Measurements from ENCODE around the gene SCN2A. TPM values are rescaled to one million over a fixed set of nuclear protein-coding genes. Genes with fewer than 3 reads are reported as not detected.
"Not testable (repeated sequence)": the region's sequence is repeated elsewhere in the genome, so short reads cannot be mapped to it uniquely, and the experiment has no call there.

SCN2A gene
- total RNA-seq, 1 donor from 2014 or later: 0.31 TPM

DNA sequence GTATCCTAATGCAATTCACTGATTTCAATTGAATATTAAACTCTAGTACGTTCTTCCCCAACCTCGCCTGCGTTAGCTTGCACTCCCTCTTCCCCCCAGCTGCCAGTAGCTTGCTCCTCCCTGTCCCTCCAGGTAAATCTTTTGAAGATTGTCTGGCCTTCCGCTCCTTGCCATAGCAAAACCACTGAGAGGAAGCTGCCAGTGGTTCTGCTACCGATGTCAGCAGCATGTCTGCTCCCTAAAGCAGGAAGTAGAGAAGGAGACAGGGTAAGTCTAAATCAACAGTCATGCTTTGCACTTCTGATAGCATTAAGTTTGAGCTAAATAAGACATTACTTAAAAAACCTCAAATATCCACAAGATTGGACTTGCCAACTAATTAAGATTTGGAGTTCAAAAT, 89.1 kb downstream of the SCN2A start:
- no peak for DNase-seq

DNA sequence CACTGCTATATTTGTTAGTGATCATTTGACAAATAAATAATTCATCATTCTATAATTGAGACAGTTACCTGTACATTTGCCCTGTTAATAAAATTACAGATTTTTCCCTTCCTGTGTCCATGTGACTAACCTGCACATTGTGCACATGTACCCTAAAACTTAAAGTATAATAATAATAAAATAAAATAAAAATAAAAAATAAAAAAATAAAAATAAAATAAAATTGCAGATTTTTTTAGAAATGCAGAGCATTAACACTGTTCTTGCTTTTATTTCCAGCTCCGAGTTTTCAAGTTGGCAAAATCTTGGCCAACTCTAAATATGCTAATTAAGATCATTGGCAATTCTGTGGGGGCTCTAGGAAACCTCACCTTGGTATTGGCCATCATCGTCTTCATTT, 105.1 kb downstream of the SCN2A start:
- not testable (repeated sequence) for DNase-seq

GRCh38 chr2:165348441-165348840, 109.2 kb downstream of the SCN2A start:
- no peak for DNase-seq

- no peak for DNase-seq
Observed at GRCh38 chr2:165349181-165349580, 110.0 kb downstream of the SCN2A start.

GRCh38 chr2:165357758-165358157, 118.5 kb downstream of the SCN2A start:
- DNase-seq: peak; percentile 9

DNA sequence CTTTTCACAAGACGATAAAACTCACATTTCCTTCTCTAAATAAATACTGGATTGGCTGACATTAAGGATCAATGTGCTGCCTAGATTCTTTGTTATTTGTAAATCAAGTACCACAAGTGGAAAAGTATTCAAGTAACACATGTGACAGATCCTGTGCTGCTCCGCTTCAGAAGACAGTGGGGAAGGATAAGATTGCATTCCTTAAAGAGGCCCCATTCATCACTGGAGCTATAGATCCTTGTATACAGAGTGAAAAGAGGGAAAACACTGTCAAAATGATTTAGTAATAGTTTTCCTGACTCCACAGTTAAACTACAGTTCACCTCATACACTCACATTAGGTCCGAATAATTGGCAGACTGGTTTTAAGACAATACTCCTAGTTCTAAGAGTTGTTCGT, 122.3 kb downstream of the SCN2A start:
- DNase-seq: no peak

GRCh38 chr2:165369131-165369897, 130.1 kb downstream of the SCN2A start:
- DNase-seq: no peak

- no peak for DNase-seq
Observed at GRCh38 chr2:165369898-165370296, 130.7 kb downstream of the SCN2A start.

- no peak for DNase-seq
Observed at GRCh38 chr2:165371356-165371755, 132.1 kb downstream of the SCN2A start.

- DNase-seq: no peak
Observed at GRCh38 chr2:165373278-165374010, 134.2 kb downstream of the SCN2A start.

GRCh38 chr2:165376571-165376975, 137.4 kb downstream of the SCN2A start:
- DNase-seq: no peak

DNA sequence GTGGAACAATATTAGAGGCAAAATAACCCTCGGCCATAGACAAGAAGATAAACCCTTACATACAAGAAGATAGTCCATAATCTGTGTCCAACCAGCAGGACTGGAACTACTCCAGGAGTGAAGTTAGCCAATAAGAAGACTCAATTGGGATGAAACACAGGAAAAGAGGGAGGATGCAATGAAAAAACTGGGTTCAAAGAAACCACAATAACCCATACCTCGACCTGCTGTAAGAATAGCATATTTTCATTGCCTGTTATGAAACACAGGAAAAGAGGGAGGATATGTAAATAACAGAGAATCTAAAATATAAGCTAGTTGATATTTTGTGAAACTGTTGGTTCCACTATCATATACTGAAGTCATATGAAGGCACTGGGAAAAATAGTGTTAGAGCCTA, 143.1 kb downstream of the SCN2A start:
- no peak for DNase-seq

GRCh38 chr2:165390875-165391274, 151.7 kb downstream of the SCN2A start:
- DNase-seq: no peak

DNA sequence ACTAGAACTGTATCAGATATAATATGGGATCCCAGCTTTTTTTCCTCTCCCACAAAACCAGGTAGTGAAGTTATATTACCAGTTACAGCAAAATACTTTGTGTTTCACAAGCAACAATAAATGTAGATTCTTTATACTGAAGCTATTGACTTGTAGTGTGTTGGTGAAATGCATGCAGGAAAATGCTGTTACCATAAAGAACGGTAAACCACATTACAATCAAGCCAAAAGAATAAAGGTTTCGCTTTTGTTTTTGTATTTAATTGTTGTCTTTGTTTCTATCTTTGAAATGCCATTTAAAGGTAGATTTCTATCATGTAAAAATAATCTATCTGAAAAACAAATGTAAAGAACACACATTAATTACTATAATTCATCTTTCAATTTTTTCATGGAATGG, 152.6 kb downstream of the SCN2A start:
- no peak for DNase-seq

DNA sequence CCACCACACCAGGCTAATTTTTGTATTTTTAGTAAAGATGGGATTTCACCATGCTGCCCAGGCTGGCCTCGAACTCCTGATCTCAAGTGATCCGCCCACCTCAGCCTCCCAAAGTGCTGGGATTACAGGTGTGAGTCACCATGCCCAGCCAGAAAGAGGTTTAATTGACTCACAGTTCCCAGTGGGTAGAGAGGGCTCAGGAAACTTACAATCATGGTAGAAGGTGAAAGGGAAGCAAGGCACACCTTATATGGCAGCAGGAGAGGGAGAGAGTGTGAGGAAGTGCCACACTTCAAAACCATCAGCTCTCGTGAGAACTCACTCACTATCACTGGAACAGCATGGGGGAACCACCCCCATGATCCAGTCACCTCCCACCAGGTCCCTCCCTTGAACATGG, 159.4 kb downstream of the SCN2A start:
- not testable (repeated sequence) for DNase-seq

- DNase-seq: peak; percentile 88
Observed at GRCh38 chr2:165401285-165401852, 162.2 kb downstream of the SCN2A start.

DNA sequence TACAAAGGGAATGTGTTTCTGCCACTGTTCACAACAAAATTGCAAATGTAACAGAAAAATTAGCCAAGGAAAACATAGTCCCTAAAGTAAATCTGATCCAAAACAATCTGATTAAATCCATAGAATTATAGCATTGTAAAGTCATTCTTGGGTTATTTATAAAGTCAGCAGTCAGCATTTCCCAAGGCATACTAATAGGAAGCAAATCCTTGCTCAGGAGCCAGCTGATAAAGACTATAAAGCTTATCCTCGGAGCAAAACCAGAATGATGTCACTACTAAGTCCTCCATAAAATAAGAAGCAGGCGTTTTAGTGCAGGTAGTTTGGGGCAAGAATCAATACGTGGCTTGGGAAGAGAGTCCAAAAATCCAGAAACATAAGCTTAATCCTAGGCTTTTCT, 162.9 kb downstream of the SCN2A start:
- peak; percentile 5 for DNase-seq

- peak; percentile 27 for DNase-seq
Observed at GRCh38 chr2:165406173-165406572, 167.0 kb downstream of the SCN2A start.

DNA sequence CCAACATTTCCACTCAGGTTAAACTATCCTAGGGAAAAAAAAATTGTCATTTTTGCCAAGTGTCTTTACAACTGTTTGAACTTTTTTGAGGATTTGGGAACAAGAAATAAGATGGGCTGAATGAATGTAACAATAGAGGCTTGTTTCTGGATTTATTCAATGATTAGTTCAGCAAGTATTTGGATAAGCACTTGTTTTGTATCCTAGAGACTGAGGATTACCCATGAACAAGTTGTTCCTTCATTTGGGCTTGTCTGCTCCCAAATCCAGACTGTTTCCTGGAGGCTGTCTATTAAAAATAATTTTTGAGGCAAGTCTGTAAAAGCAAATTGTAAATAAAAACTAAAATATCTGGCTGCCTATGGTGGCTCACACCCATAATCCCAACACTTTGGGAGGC, 168.3 kb downstream of the SCN2A start:
- DNase-seq: peak; percentile 22

- DNase-seq: peak; percentile 13
Observed at GRCh38 chr2:165408186-165408585, 169.0 kb downstream of the SCN2A start.

- no peak for DNase-seq
Observed at GRCh38 chr2:165410276-165410675, 171.1 kb downstream of the SCN2A start.

DNA sequence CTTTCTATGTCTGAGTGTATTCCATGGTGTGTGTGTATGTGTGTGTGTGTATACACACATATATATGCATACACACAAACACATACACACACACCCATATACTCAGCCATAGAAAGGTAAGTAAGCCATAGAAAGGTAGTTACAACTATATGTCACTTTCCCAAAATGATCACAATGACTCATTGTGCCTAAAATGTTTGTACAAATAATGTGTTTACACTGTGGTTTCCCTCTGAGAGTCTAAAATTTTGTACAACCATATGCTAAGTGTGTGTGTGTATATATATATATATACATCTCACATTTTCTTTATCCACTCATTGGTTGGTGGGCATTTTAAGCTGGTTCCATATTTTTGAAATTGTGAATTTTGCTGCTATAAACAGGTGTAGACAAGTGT, 175.0 kb downstream of the SCN2A start:
- DNase-seq: no peak

- no peak for DNase-seq
Observed at GRCh38 chr2:165417009-165417408, 177.8 kb downstream of the SCN2A start.

Data from tongue (tissue), 2 donors.